ENCODE results near the gene EIF2S1. TPM values are rescaled to one million over a fixed set of nuclear protein-coding genes. Genes with fewer than 3 reads are reported as not detected.
A peak's percentile ranks its signal among the peaks of the same experiment; 100 is the strongest.
"Not testable (repeated sequence)": the region's sequence is repeated elsewhere in the genome, so short reads cannot be mapped to it uniquely, and the experiment has no call there.

EIF2S1 gene
- polyA plus RNA-seq (2013, experiment 1 of 4) = 146 TPM
- polyA plus RNA-seq (2013, experiment 2 of 4) = 119 TPM
- polyA plus RNA-seq (2013, experiment 3 of 4) = 80.1 TPM
- 84.0 TPM for polyA plus RNA-seq (2013, experiment 4 of 4)

DNA sequence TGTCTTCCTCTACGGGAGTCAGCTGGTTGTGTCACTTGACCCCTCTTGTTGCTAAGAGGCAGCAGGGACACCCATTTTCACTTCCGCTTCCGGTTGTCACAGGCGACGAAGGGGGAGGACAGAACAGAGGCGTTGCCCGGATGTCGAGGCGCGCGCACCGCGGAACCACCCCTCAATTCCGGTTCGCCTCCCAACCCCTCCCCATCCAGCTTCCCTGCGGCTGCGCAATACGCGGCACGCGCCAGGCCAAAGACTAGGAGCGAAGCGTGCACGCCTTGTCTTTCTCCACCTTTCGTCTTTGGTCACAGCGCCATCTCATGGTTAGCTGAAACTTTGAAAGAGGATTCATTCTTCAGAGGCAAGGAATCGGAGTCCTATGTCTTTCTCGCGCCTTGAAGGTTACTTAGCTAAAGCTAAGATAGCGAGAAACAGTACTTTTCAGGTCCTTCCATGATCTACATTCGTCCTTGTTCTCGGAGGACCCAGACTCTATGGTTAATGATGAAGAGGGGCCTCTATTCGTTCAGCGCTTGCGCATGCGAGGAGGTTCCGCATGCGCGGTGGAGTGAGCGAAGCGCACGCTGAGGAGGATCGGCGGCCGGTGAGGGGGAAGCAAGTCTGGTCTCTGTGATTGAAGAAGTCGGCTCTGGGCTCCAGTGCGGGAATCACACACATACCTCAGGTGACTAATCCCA lies at the start of gene EIF2S1, which contains the start of gene ATP6V1D:
TSS of gene EIF2S1 (plus strand) at position 554 of the 695 bp plus-strand sequence. CDS start 4,440 bp downstream, outside the sequence.
TSS of gene ATP6V1D (minus strand) at position 30 of the 695 bp plus-strand sequence. CDS start 106 bp downstream, outside the sequence.
- H3K36me3 ChIP-seq (ENCODE audit: control insufficient read depth, insufficient read depth, low read length) = no peaks in the 10 kb centered on the region
- H3K27ac ChIP-seq (ENCODE audit: insufficient read depth, low read depth, low read length, poor library complexity, severe bottlenecking) = peak within 1 kb of the TSS; percentile 81
- peaks cover 22% of the 10 kb centered on the region for H3K4me1 ChIP-seq (ENCODE audit: control insufficient read depth, insufficient read depth, low read length)
- H3K4me3 ChIP-seq (ENCODE audit: insufficient read depth, low read depth, low read length) = peak within 1 kb of the TSS; percentile 61
- no peaks in the 10 kb centered on the region for H3K27me3 ChIP-seq (ENCODE audit: control insufficient read depth, insufficient read depth, low read length, poor library complexity, severe bottlenecking)
- 0 to 1% methylated on average over 47 of the region's 47 CpGs for WGBS, 2 experiments
- H3K9me3 ChIP-seq (ENCODE audit: control insufficient read depth, low read length) = no peaks in the 10 kb centered on the region

DNA sequence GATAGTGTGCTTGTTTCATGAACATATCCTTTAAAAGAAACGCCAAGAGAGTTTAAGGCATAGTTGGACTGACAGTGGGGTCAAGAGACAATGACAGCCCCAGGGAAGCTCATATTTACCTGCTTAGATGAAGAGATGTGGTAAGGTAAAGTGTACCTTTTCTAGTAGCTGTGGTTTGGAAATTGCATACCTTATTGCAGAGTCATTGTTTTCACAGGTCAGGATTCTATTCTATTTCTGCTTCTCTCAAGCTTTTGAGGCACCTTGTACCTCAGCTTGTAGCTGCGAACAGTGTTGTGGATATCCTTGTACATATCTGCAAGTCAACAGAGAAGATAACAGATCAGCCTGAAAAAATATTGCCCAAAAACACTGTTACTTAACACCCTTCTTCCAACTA lies 48.3 kb upstream of the EIF2S1 start:
- H3K27me3 ChIP-seq (ENCODE audit: control insufficient read depth, insufficient read depth, low read length, poor library complexity, severe bottlenecking) = no peaks in the 10 kb centered on the region
- no peaks in the 10 kb centered on the region for H3K4me1 ChIP-seq (ENCODE audit: control insufficient read depth, insufficient read depth, low read length)
- H3K36me3 ChIP-seq (ENCODE audit: control insufficient read depth, insufficient read depth, low read length) = no peaks in the 10 kb centered on the region
- H3K27ac ChIP-seq (ENCODE audit: insufficient read depth, low read depth, low read length, poor library complexity, severe bottlenecking) = no peak overlapping the region
- no peak overlapping the region for H3K4me3 ChIP-seq (ENCODE audit: insufficient read depth, low read depth, low read length)
- 94 to 97% methylated on average over 2 of the region's 2 CpGs for whole genome bisulfite sequencing, 2 experiments
- H3K9me3 ChIP-seq (ENCODE audit: control insufficient read depth, low read length) = no peaks in the 10 kb centered on the region

DNA sequence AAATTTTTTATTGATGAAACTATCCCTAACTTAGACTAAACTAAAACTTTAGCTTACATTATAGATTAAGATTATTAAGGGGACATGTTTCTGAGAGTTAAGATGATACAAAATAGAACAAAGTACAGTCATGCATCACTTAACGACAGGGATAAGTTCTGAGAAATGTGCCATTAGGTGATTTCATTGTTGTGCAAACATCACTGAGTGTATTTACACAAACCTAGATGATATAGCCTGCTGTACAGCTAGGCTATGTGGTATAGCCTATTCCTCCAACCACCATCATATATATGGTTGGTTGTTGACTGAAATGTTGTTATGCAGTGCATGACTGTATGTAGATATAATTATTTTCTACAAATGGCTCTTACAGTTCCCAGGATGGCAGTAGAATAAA lies 47.0 kb upstream of the EIF2S1 start:
- Histone ChIP-seq H3K36me3 (ENCODE audit: control insufficient read depth, insufficient read depth, low read length) (peaks cover 2% of the 10 kb centered on the region), H3K4me3 (ENCODE audit: insufficient read depth, low read depth, low read length) (no peak overlapping the region), H3K27ac (ENCODE audit: insufficient read depth, low read depth, low read length, poor library complexity, severe bottlenecking) (no peak overlapping the region), H3K4me1 (ENCODE audit: control insufficient read depth, insufficient read depth, low read length) (no peaks in the 10 kb centered on the region), H3K9me3 (ENCODE audit: control insufficient read depth, low read length) (no peaks in the 10 kb centered on the region), H3K27me3 (ENCODE audit: control insufficient read depth, insufficient read depth, low read length, poor library complexity, severe bottlenecking) (no peaks in the 10 kb centered on the region)
- 86 to 100% methylated on average over 1 of the region's 1 CpG for WGBS, 2 experiments

DNA sequence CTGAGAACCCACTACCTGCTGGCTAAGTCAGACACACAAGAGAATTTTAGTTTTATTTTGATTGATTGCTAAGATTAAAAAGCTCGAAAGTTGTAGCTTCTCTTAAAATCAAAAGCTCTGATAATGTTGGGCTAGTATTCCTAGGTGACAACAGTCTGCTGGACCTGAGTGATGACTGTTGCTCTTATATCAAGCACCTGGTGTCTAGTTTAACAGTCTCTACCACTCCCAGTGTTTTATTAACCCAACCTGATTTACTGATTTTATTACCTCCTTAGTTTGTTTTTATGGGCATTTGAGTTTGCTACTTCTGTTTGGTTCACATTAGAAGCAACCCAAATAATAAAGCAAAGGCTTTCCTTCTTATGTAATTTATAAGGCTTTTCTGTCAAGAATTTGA lies 42.3 kb upstream of the EIF2S1 start:
- 94 to 100% methylated on average over 1 of the region's 1 CpG for WGBS, 2 experiments
- peaks cover 16% of the 10 kb centered on the region for H3K36me3 ChIP-seq (ENCODE audit: control insufficient read depth, insufficient read depth, low read length)

DNA sequence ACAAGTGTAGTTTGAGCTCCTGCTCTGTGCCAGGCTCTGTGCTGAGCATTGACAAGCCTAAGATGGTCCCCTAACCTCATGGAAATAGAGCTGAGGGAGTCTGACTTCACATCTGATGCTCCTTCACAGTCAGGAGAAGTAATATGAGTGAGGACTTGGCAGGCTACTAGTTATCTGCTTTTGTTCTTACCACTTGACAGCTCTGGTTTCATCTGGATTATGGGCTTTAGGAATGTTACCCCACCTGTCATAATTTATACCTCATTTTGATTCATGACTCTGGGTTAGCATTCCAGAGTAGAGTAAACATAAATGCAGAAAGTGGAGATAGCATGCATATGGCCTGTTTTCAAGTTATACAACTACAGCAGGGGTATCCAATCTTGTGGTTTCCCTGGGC lies 41.0 kb upstream of the EIF2S1 start:
- H3K27me3 ChIP-seq (ENCODE audit: control insufficient read depth, insufficient read depth, low read length, poor library complexity, severe bottlenecking) = no peaks in the 10 kb centered on the region
- no peak overlapping the region for H3K4me3 ChIP-seq (ENCODE audit: insufficient read depth, low read depth, low read length)
- no peaks in the 10 kb centered on the region for H3K9me3 ChIP-seq (ENCODE audit: control insufficient read depth, low read length)
- H3K27ac ChIP-seq (ENCODE audit: insufficient read depth, low read depth, low read length, poor library complexity, severe bottlenecking) = no peak overlapping the region
- peaks cover 21% of the 10 kb centered on the region for H3K36me3 ChIP-seq (ENCODE audit: control insufficient read depth, insufficient read depth, low read length)
- H3K4me1 ChIP-seq (ENCODE audit: control insufficient read depth, insufficient read depth, low read length) = no peaks in the 10 kb centered on the region

More for the DNA sequence above, 42.3 kb upstream of the EIF2S1 start:
- no peaks in the 10 kb centered on the region for H3K9me3 ChIP-seq (ENCODE audit: control insufficient read depth, low read length)
- H3K4me3 ChIP-seq (ENCODE audit: insufficient read depth, low read depth, low read length) = no peak overlapping the region
- H3K27ac ChIP-seq (ENCODE audit: insufficient read depth, low read depth, low read length, poor library complexity, severe bottlenecking) = no peak overlapping the region
- H3K4me1 ChIP-seq (ENCODE audit: control insufficient read depth, insufficient read depth, low read length) = no peaks in the 10 kb centered on the region
- H3K27me3 ChIP-seq (ENCODE audit: control insufficient read depth, insufficient read depth, low read length, poor library complexity, severe bottlenecking) = no peaks in the 10 kb centered on the region

DNA sequence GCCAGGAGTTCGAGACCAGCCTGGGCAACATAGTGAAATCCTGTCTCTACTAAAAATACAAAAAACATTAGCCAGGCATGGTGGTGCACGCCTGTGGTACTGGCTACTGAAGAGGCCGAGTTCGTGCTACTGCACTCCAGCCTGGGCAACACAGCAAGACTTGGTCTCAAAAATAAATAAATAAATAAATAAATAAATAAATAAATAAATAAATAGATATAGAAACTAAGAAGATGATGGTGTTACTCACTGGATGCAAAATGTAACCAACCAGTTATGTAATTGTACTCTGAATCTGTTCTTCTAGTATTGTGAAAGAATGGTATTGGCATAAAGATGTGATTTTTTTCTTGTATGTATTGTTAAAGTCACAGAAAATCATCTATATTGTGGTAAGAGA lies 30.5 kb upstream of the EIF2S1 start:
- H3K36me3 ChIP-seq (ENCODE audit: control insufficient read depth, insufficient read depth, low read length) = peaks cover 15% of the 10 kb centered on the region
- 86 to 94% methylated on average over 3 to 4 of the region's 4 CpGs for WGBS, 2 experiments
- H3K27ac ChIP-seq (ENCODE audit: insufficient read depth, low read depth, low read length, poor library complexity, severe bottlenecking); H3K27me3 ChIP-seq (ENCODE audit: control insufficient read depth, insufficient read depth, low read length, poor library complexity, severe bottlenecking); H3K4me1 ChIP-seq (ENCODE audit: control insufficient read depth, insufficient read depth, low read length); H3K9me3 ChIP-seq (ENCODE audit: control insufficient read depth, low read length); H3K4me3 ChIP-seq (ENCODE audit: insufficient read depth, low read depth, low read length): not testable (repeated sequence)

DNA sequence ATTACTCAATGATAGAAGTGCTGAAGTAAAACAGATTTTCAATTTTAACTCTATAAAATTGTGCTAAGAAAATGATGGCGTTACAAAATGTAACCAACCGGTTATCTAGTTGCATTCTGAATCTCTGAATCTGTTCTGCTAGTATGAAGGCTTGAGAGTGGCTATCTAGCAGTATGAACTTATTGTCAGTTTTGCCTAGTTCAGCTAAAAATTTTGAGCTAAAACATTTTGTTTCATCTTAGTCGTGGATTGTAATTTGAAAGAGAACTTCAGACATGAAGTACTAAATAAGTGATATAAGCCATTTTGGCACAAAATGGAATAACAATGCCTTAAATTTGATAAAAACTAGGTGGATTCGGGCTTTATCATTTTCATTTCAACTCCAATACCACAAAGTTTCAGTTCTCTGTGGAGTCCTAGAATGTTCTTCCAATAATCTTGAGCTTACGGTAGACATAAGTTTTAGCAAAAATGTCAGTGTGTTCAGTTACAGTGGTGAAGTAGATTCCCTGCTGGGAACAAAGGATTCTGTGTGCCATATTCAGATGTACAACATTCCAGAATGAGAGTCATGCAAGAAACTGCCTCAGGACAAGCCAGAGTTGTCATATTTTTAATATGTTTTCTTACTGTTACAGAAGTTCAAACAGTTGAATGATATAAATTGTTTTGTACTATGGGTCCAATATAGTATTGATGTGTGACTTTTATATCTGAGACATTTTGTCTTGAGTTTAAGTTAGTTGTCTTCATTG lies 28.6 kb upstream of the EIF2S1 start:
- no peak overlapping the region for H3K27ac ChIP-seq (ENCODE audit: insufficient read depth, low read depth, low read length, poor library complexity, severe bottlenecking)
- H3K27me3 ChIP-seq (ENCODE audit: control insufficient read depth, insufficient read depth, low read length, poor library complexity, severe bottlenecking) = no peaks in the 10 kb centered on the region
- H3K4me3 ChIP-seq (ENCODE audit: insufficient read depth, low read depth, low read length) = no peak overlapping the region
- H3K4me1 ChIP-seq (ENCODE audit: control insufficient read depth, insufficient read depth, low read length) = no peaks in the 10 kb centered on the region
- WGBS, 2 experiments = 93 to 94% methylated on average over 4 to 5 of the region's 5 CpGs
- H3K9me3 ChIP-seq (ENCODE audit: control insufficient read depth, low read length) = no peaks in the 10 kb centered on the region
- peaks cover 6% of the 10 kb centered on the region for H3K36me3 ChIP-seq (ENCODE audit: control insufficient read depth, insufficient read depth, low read length)

DNA sequence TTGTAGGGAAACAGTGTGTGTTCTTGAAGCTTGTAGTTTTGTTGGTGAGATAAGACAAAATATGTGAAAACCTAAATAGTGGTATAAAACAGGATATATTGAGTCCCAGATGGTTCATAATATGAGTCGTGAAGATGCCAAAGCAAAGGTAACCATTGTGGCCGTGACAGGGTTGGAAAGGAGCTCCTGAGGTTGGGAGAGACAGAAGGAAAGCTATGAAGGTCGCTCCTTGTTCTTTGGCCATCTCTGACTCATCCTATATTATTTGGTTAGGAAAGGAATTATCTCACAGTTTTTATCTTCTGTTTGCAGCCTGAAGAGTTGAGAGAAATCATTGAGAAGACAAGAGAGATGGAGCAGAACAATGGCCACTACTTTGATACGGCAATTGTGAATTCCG lies 27.7 kb upstream of the EIF2S1 start:
- Histone ChIP-seq H3K27me3 (ENCODE audit: control insufficient read depth, insufficient read depth, low read length, poor library complexity, severe bottlenecking) (no peaks in the 10 kb centered on the region), H3K4me3 (ENCODE audit: insufficient read depth, low read depth, low read length) (no peak overlapping the region), H3K9me3 (ENCODE audit: control insufficient read depth, low read length) (no peaks in the 10 kb centered on the region), H3K27ac (ENCODE audit: insufficient read depth, low read depth, low read length, poor library complexity, severe bottlenecking) (no peak overlapping the region), H3K36me3 (ENCODE audit: control insufficient read depth, insufficient read depth, low read length) (peaks cover 11% of the 10 kb centered on the region), H3K4me1 (ENCODE audit: control insufficient read depth, insufficient read depth, low read length) (no peaks in the 10 kb centered on the region)
- 95 to 97% methylated on average over 5 of the region's 5 CpGs for WGBS, 2 experiments

DNA sequence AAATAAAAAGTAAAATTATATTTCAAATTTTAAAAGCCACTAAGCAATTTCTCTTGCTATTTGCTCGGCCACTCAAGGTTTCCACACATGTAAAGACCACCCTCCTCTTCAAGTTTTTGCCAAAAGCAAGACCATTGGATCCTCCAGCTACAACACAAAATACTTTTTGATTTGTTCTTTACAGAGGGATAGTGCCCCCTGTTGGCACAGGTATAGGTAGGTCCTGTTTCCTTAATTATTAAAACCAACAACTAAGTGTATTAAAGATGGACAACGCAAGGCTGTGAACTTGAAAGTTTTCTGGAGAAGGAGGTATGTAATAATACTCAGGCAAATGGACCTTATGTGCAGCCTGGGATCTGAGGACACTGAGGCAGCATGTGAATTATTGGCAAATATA lies 24.3 kb upstream of the EIF2S1 start:
- 94% methylated on average over 2 of the region's 2 CpGs for WGBS, 2 experiments
- H3K27me3 ChIP-seq (ENCODE audit: control insufficient read depth, insufficient read depth, low read length, poor library complexity, severe bottlenecking) = no peaks in the 10 kb centered on the region
- H3K36me3 ChIP-seq (ENCODE audit: control insufficient read depth, insufficient read depth, low read length) = peaks cover 28% of the 10 kb centered on the region
- H3K9me3 ChIP-seq (ENCODE audit: control insufficient read depth, low read length) = peaks cover 3% of the 10 kb centered on the region
- no peak overlapping the region for H3K27ac ChIP-seq (ENCODE audit: insufficient read depth, low read depth, low read length, poor library complexity, severe bottlenecking)
- no peaks in the 10 kb centered on the region for H3K4me1 ChIP-seq (ENCODE audit: control insufficient read depth, insufficient read depth, low read length)
- no peak overlapping the region for H3K4me3 ChIP-seq (ENCODE audit: insufficient read depth, low read depth, low read length)

DNA sequence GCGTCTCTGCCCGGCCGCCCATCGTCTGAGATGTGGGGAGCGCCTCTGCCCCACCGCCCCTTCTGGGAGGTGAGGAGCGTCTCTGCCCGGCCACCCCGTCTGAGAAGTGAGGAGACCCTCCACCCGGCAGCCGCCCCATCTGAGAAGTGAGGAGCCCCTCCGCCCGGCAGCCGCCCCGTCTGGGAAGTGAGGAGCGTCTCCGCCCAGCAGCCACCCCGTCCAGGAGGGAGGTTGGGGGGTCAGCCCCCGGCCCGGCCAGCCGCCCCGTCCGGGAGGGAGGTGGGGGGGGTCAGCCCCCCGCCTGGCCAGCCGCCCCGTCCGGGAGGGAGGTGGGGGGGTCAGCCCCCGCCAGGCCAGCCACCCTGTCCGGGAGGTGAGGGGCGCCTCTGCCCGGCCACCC lies 18.9 kb upstream of the EIF2S1 start:
- H3K4me3 ChIP-seq (ENCODE audit: insufficient read depth, low read depth, low read length); H3K4me1 ChIP-seq (ENCODE audit: control insufficient read depth, insufficient read depth, low read length); H3K9me3 ChIP-seq (ENCODE audit: control insufficient read depth, low read length); H3K27ac ChIP-seq (ENCODE audit: insufficient read depth, low read depth, low read length, poor library complexity, severe bottlenecking); H3K27me3 ChIP-seq (ENCODE audit: control insufficient read depth, insufficient read depth, low read length, poor library complexity, severe bottlenecking): not testable (repeated sequence)
- 96 to 98% methylated on average over 29 to 31 of the region's 31 CpGs for WGBS, 2 experiments
- peaks cover 33% of the 10 kb centered on the region for H3K36me3 ChIP-seq (ENCODE audit: control insufficient read depth, insufficient read depth, low read length)

All from ectodermal cell (in vitro differentiated cells).